ENCODE measurements around the gene PHLPP1.
"Not testable (repeated sequence)": the region's sequence is repeated elsewhere in the genome, so short reads cannot be mapped to it uniquely, and the experiment has no call there.

Gene PHLPP1

DNA sequence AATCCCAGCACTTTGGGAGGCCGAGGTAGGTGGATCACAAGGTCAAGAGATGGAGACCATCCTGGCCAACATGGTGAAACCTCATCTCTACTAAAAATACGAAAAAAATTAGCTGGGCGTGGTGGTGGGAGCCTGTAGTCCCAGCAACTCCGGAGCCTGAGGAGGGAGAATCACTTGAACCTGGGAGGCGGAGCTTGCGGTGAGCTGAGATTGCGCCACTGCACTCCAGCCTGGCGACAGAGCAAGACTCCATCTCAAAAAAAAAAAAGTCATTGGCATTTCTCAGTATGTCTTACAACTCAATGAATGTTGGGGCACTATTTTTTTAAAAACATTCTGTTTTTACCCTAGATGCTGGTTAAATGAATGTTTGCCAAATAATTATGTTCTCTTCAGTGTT, 94.1 kb downstream of the PHLPP1 start:
- not testable (repeated sequence) for DNase-seq (ENCODE audit: low spot score)

GRCh38 chr18:62809900-62810299, 94.6 kb downstream of the PHLPP1 start:
- no peak for DNase-seq (ENCODE audit: low spot score)

- no peak for DNase-seq (ENCODE audit: low spot score)
Observed at GRCh38 chr18:62810682-62811081, 95.3 kb downstream of the PHLPP1 start.

DNA sequence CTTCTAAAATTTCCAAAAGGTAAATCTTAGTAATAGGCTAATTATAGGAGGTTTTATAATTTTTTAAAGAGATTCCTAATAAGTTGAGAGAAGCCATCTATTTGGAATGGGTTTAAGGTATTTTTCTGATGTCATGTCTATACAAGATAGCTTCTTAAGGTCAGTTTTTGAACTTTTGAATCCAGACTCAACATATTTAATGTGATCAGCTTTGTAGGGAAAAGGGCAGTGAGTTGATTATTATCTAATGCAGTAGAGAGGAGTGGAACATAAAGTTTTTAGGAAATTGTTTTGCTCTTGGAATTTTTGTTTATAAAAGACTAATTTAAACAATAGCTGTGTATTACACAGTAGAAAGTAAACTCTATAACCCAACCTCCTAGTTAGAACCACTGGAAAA, 96.3 kb downstream of the PHLPP1 start:
- no peak for DNase-seq (ENCODE audit: low spot score)

- DNase-seq (ENCODE audit: low spot score): no peak
Observed at GRCh38 chr18:62812242-62812641, 96.9 kb downstream of the PHLPP1 start.

DNA sequence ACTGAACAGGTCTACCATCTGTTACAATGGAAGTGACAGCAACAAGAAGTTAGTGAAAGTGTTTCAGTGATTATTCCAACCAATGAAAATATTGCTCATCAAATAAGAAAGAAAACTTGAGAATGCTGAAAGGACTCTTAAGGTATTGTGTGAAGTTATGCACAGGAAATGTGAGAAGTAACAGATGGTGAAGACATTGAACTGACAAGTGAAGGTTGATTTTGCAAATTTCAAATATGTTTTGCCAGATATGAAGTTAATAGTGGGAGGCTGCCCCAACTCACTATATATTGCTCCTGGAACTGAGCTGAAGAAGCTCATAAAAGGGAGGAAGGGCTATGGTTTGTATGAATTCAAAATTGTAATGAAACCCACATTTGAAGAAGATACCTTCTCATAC, 97.5 kb downstream of the PHLPP1 start:
- DNase-seq (ENCODE audit: low spot score): no peak

DNA sequence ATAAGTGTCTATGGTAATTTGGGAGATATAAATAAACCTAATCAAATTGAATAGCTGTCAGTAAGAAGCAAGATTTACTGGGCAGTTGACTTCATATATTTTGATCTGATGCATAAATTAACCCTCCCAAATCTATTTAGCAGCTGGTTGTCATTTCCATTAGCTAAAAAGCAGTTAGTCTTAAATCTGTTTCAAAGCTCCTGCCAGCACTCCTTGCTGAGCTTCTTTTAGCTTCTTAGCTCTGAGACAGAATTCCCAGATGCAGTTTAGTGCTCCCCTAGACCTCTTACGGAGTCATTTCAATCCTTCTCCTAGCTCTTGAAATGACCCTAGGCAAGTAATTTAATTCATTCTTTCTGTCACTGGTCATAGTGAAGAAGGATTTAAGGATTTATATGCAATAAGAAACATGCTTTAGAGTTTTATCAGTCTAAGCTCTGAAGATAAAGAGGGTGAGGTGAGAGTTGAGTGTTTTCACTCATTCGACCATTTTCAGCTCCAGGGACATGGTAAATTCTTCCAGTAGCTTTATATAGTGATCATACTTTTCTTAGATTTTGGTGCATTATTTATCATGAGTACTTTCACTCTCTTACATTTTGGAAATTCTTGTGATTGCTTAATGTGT, 98.9 kb downstream of the PHLPP1 start:
- no peak for DNase-seq (ENCODE audit: low spot score)

DNA sequence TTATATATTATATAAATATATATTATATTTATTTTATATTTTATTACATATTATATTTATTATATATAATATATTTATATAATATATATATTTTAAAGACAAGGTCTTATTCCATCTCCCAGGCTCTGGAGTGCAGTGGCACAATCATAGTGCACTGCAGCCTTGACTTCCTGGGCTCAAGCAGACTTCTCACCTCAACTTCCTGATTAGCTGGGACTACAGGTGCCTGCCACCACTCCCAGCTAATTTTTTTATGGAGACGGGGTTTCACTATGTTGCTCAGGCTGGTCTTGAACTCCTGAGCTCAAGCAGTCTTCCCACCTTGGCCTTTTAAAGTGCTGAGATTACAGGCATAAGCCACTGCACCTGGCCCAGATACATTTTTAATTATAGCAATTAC, 110.0 kb downstream of the PHLPP1 start:
- DNase-seq (ENCODE audit: low spot score): no peak

- no peak for DNase-seq (ENCODE audit: low spot score)
Observed at GRCh38 chr18:62827397-62827796, 112.1 kb downstream of the PHLPP1 start.

DNA sequence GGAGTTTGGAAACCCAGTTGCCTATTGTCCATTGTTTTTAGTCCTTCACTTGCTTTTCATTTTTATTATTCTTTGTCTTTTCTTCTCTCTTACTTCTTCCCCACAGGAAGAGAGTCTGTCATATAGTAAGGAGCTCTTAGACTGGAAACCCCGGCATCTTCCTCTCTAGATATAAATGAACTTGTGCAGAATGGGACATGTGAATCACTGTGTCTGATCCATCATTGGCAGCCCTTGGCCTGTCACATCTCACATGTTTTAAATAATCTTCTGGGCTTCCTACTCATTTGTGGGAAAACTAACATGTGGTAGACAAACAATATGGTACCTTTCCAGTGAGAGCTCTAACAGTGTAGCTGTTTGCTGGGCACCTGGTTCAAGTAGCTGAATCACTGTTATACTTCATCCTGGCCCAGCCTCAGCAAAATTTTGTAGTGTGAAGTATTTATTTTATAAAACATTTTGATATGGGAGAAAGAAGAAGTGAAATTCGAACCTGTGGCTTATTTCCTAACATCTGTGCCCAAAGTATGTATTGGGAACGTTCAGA, 112.8 kb downstream of the PHLPP1 start:
- DNase-seq (ENCODE audit: low spot score): no peak

- DNase-seq (ENCODE audit: low spot score): no peak
Observed at GRCh38 chr18:62828852-62829251, 113.5 kb downstream of the PHLPP1 start.

DNA sequence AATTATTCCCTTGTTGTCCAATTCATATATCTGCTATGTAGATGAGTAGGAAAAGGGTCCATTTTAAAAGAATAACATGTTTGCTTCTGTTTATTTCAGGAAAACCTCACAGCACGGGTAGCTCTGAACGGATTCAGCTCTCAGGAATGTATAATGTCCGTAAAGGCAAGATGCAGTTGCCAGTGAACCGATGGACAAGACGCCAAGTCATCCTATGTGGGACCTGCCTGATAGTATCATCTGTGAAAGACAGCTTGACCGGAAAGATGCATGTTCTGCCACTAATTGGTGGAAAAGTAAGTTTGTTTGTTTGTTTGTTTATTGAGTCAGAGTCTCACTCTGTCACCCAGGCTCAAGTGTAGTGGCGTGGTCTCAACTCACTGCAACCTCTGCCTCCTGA, 114.6 kb downstream of the PHLPP1 start:
- DNase-seq (ENCODE audit: low spot score): no peak

DNA sequence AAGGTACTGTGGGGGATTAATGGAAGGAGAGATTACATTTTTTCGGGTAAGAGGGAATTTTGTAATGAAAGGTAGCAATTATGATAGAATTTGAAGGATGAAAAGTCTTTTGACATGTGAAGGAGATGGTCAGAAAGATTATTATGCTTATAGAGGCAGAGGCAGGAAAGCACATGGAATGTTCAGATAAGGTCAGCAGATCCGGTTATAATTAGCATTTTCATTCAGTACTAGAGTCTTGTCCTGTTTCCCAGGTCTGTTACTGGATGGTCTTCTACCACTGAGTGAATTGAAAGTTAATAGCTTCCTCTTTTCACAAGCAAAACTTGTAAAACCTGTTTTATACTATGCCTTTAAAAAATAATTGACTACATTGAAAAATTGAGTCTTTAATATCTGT, 116.9 kb downstream of the PHLPP1 start:
- DNase-seq (ENCODE audit: low spot score): no peak

- DNase-seq (ENCODE audit: low spot score): no peak
Observed at GRCh38 chr18:62833494-62833893, 118.2 kb downstream of the PHLPP1 start.

- no peak for DNase-seq (ENCODE audit: low spot score)
Observed at GRCh38 chr18:62834715-62835114, 119.4 kb downstream of the PHLPP1 start.

- DNase-seq (ENCODE audit: low spot score): no peak
Observed at GRCh38 chr18:62837011-62837410, 121.7 kb downstream of the PHLPP1 start.

DNA sequence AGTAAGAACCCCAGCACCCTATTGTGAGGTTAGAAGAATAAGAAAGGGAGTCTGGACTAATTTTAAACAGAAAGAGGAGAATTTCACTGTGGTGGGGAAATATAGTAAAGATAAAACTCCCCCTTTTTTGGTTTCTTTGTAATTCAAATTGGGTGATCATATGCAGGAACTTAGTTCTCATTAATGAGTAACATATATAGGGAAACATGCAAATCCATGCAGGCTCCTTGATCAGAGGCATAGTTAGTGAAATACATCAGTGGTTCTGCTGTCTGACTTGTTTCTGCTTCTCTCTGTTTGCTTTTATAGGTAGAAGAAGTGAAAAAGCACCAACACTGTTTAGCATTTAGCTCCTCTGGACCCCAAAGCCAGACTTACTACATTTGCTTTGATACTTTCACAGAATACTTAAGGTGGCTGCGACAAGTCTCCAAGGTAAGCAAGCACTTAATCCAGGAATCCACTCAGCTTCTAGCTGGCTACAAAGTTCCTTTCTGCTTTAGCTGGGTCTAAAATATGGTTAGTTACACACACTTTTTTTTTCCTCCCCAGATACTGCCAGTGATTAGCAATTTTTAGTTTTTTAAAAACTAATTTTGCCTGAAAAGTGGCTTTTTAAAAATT, 123.2 kb downstream of the PHLPP1 start:
- no peak for DNase-seq (ENCODE audit: low spot score)

- DNase-seq (ENCODE audit: low spot score): no peak
Observed at GRCh38 chr18:62839874-62840713, 124.8 kb downstream of the PHLPP1 start.

- DNase-seq (ENCODE audit: low spot score): no peak
Observed at GRCh38 chr18:62841405-62841804, 126.1 kb downstream of the PHLPP1 start.

DNA sequence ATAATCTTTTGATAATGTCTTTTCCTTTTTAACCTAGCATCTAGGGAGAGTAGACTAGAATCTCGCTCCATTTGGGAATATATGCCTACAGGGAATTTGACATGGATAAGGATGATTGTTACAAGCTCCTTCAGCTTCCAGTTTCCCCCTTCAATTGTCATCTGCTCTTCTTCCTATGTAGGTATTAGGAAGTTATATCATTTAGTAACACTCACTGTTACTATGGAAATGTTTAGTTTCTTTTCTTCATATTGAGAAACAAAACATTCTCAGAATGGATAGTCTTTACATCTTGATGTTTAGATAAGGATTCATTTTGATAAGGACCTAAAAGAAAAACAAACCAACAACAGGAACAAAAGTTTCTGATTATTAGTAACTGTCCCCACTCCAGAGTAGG, 127.6 kb downstream of the PHLPP1 start:
- DNase-seq (ENCODE audit: low spot score): no peak

DNA sequence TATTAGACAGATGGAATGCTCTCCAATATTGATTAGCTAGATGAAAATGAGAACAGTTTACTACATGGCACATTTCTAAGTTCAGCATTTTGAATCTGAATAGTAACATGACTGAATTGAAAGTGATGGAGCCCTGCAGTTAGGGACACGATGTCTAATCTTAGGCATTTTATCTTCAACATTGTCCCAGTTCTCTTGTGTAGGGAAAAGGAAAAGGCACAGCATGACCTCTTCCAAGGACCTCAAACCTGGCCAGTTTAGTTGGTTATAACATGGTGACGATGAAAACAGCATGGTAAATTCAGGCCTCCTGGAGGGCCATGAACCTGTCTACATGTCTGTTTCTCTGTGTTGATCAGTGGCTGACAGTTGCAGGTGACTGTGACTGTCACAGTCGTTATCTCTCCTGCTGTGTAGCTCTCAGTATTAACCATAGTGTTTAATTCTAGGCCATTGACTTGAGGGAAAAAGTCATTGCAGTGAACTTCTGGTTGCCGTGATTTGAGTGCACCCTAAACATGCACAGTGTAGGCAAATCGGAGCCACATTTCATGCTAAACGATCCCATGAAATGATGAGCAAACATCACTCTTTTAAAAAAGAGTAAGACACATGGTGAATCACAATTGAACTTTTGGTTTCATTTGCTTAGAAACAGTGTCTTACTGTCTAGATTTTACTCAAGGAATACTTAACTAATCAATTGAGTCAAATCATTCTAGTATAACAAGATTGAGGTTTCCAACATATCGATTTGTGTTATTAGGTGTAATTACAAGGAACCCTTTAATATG, 129.7 kb downstream of the PHLPP1 start:
- DNase-seq (ENCODE audit: low spot score): no peak

DNA sequence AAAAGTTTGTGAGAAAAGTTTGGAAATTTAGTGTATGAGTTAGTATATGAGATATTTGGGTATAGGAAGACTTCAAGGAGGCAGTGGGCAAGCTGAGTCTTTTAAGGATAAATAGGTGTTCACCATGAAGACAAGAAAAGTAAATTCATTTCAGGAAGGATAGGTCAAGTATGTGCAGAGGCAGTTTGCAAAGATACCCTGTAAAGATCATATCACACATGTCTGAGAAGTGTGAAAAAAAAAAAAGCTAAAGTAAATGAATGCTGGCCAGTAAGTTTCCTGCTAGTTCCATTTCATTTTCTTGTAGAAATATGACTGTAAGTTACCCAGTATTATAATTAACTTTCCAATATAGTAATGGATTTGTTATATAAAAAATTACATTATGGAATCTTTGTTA, 131.0 kb downstream of the PHLPP1 start:
- DNase-seq (ENCODE audit: low spot score): no peak

Measured in putamen (tissue), 1 donor.